GM23338 (cell line): ENCODE results near the gene ADCY7. TPM values are rescaled to one million over a fixed set of nuclear protein-coding genes. Genes with fewer than 3 reads are reported as not detected.

Experiments
- ATAC-seq: fragments of 200-7000 bp; cut with Tn5 transposase; 3 replicates; pipeline ENCODE4 v1.9.1; 2020
- DNase-seq: peaks from one replicate; pipeline ENCODE4 v3.0.0-alpha.2; 2015; ENCODE audit warnings: low spot score
- H2AFZ ChIP-seq: fragments of 200-600 bp; sonication (generic); 2 replicates; pipeline ENCODE4 v1.8.0; 2016; ENCODE audit warnings: antibody characterized with exemption, mild to moderate bottlenecking, moderate library complexity
- H3F3A ChIP-seq: fragments of 200-600 bp; sonication (generic); replicated peaks from 2 replicates; pipeline ENCODE4 v1.8.0; 2017; ENCODE audit warnings: antibody characterized with exemption, mixed run types, low read depth
- H3K27ac ChIP-seq: fragments of 200-600 bp; sonication (generic); 2 replicates; pipeline ENCODE4 v1.6.1; 2016; ENCODE audit warnings: low read depth
- H3K27me3 ChIP-seq: fragments of 200-600 bp; sonication (generic); 2 replicates; pipeline ENCODE4 v1.8.0; 2016; ENCODE audit warnings: mild to moderate bottlenecking, mixed run types, moderate library complexity; ENCODE audit not compliant: insufficient read depth
- H3K36me3 ChIP-seq: fragments of 200-600 bp; sonication (generic); 2 replicates; pipeline ENCODE4 v1.8.0; 2016; ENCODE audit warnings: mild to moderate bottlenecking; ENCODE audit not compliant: insufficient read depth
- H3K4me1 ChIP-seq: fragments of 200-600 bp; sonication (generic); 2 replicates; pipeline ENCODE4 v1.8.0; 2016; ENCODE audit warnings: mild to moderate bottlenecking, moderate library complexity; ENCODE audit not compliant: insufficient read depth
- H3K4me2 ChIP-seq: fragments of 200-600 bp; sonication (generic); 2 replicates; pipeline ENCODE4 v1.7.1; 2017; ENCODE audit warnings: mixed run types
- H3K4me3 ChIP-seq: fragments of 200-600 bp; sonication (generic); 2 replicates; pipeline ENCODE4 v1.6.1; 2016; ENCODE audit warnings: mixed run types
- H3K79me2 ChIP-seq: fragments of 200-600 bp; sonication (generic); replicated peaks from 2 replicates; pipeline ENCODE4 v1.8.0; 2017; ENCODE audit warnings: mild to moderate bottlenecking; ENCODE audit not compliant: insufficient read depth
- H3K9me2 ChIP-seq: fragments of 200-600 bp; sonication (generic); 2 replicates; pipeline ENCODE4 v1.8.0; 2017; ENCODE audit not compliant: insufficient read depth
- H4K20me1 ChIP-seq: fragments of 200-600 bp; sonication (generic); replicated peaks from 2 replicates; pipeline ENCODE4 v1.8.0; 2017; ENCODE audit warnings: mild to moderate bottlenecking; ENCODE audit not compliant: insufficient read depth
- H3K27ac Mint-ChIP-seq: 2 replicates; pipeline ENCODE4 v1.8.0; 2020; ENCODE audit warnings: inconsistent platforms, mild to moderate bottlenecking, moderate library complexity, mixed read lengths
- H3K27me3 Mint-ChIP-seq: 3 replicates; pipeline ENCODE4 v1.8.0; 2022; ENCODE audit warnings: low read depth, mild to moderate bottlenecking, moderate library complexity, mixed read lengths, inconsistent platforms; ENCODE audit not compliant: insufficient read depth, poor library complexity
- H3K36me3 Mint-ChIP-seq: 3 replicates; pipeline ENCODE4 v1.8.0; 2021; ENCODE audit warnings: low read depth, mild to moderate bottlenecking, inconsistent platforms, moderate library complexity, mixed read lengths
- H3K4me1 Mint-ChIP-seq: 3 replicates; pipeline ENCODE4 v1.8.0; 2020; ENCODE audit warnings: mild to moderate bottlenecking, inconsistent platforms, mixed read lengths
- H3K4me3 Mint-ChIP-seq: 3 replicates; pipeline ENCODE4 v1.8.0; 2021; ENCODE audit warnings: moderate library complexity, mild to moderate bottlenecking, inconsistent platforms, mixed read lengths
- H3K9me3 Mint-ChIP-seq: 3 replicates; pipeline ENCODE4 v1.8.0; 2020; ENCODE audit warnings: moderate library complexity, mild to moderate bottlenecking, inconsistent platforms, mixed read lengths
- CREB1 ChIP-seq: fragments of 250-450 bp; sonication (Bioruptor Pico); IDR thresholded peaks from 2 replicates; pipeline ENCODE4 v1.5.0; 2020; ENCODE audit warnings: low read depth, mild to moderate bottlenecking, moderate library complexity
- CTCF ChIP-seq, 2 experiments: fragments of 200-600 bp in 1 of 2; sonication (generic) in 1 of 2; conservative IDR thresholded peaks; 2 replicates each; pipeline versions ENCODE4 v1.5.1 to v1.6.1; 2016 to 2017; ENCODE audit warnings: antibody characterized with exemption in 2 of 2, low read depth in 2 of 2, mild to moderate bottlenecking in 2 of 2, moderate library complexity in 1 of 2
- EZH2 ChIP-seq: fragments of 200-600 bp; sonication (generic); IDR thresholded peaks from one replicate; pipeline ENCODE4 v1.8.0; 2017; ENCODE audit warnings: antibody characterized with exemption, mild to moderate bottlenecking, low read depth; ENCODE audit not compliant: unreplicated experiment
- EZH2phosphoT487 ChIP-seq: fragments of 200-600 bp; sonication (generic); IDR thresholded peaks from one replicate; pipeline ENCODE4 v1.8.1; 2018; ENCODE audit warnings: antibody characterized with exemption; ENCODE audit not compliant: unreplicated experiment
- JUNB ChIP-seq: IDR thresholded peaks from one replicate; pipeline ENCODE4 v1.6.1; 2016; ENCODE audit warnings: antibody characterized with exemption; ENCODE audit not compliant: unreplicated experiment
- NANOG ChIP-seq: IDR thresholded peaks from 2 replicates; pipeline ENCODE4 v1.6.1; 2016; ENCODE audit warnings: antibody characterized with exemption, borderline replicate concordance
- POLR2AphosphoS5 ChIP-seq: IDR thresholded peaks from 2 replicates; pipeline ENCODE4 v1.6.1; 2016; ENCODE audit warnings: antibody characterized with exemption, low read depth
- STAT1 ChIP-seq: IDR thresholded peaks from one replicate; pipeline ENCODE4 v1.6.1; 2016; ENCODE audit warnings: antibody characterized with exemption; ENCODE audit not compliant: unreplicated experiment
- ZNF114 ChIP-seq: fragments of 250-450 bp; sonication (Bioruptor Pico); IDR thresholded peaks from 2 replicates; pipeline ENCODE4 v1.5.0; 2020; ENCODE audit warnings: mild to moderate bottlenecking, moderate library complexity
- ZNF331 ChIP-seq: fragments of 250-450 bp; sonication (Bioruptor Pico); IDR thresholded peaks from 2 replicates; pipeline ENCODE4 v1.5.0; 2020; ENCODE audit warnings: low read depth, mild to moderate bottlenecking, moderate library complexity
- polyA plus RNA-seq: library from polyadenylated mRNA; unstranded; fragments of >200 nt; fragmentation: Nextera tagmentation; extraction: Ambion mirVana; gene quantifications from 2 replicates; pipeline ENCODE4 v1.2.1, GENCODE V29; 2016
- total RNA-seq: library from RNA; depleted of rRNA; stranded (reverse); fragments of >200 nt; shearing (Covaris generic); gene quantifications from 2 replicates; pipeline ENCODE4 v1.2.3, GENCODE V29; 2014
- TF ChIP-seq, protein P1 (sequence below): IDR thresholded peaks from one replicate; pipeline ENCODE4 v1.6.1; 2018; ENCODE audit warnings: antibody characterized with exemption; ENCODE audit not compliant: unreplicated experiment
- TF ChIP-seq, protein P2 (sequence below): IDR thresholded peaks from 2 replicates; pipeline ENCODE4 v1.6.1; 2016; ENCODE audit warnings: antibody characterized with exemption
- TF ChIP-seq, protein P3 (sequence below): fragments of 250-450 bp; sonication (Bioruptor Pico); IDR thresholded peaks from 2 replicates; pipeline ENCODE4 v1.5.0; 2020; ENCODE audit warnings: mild to moderate bottlenecking, moderate library complexity

The ADCY7 gene
- total and polyA plus RNA-seq, 2 experiments from 2014 or later: 2.4 to 10.5 TPM

DNA sequence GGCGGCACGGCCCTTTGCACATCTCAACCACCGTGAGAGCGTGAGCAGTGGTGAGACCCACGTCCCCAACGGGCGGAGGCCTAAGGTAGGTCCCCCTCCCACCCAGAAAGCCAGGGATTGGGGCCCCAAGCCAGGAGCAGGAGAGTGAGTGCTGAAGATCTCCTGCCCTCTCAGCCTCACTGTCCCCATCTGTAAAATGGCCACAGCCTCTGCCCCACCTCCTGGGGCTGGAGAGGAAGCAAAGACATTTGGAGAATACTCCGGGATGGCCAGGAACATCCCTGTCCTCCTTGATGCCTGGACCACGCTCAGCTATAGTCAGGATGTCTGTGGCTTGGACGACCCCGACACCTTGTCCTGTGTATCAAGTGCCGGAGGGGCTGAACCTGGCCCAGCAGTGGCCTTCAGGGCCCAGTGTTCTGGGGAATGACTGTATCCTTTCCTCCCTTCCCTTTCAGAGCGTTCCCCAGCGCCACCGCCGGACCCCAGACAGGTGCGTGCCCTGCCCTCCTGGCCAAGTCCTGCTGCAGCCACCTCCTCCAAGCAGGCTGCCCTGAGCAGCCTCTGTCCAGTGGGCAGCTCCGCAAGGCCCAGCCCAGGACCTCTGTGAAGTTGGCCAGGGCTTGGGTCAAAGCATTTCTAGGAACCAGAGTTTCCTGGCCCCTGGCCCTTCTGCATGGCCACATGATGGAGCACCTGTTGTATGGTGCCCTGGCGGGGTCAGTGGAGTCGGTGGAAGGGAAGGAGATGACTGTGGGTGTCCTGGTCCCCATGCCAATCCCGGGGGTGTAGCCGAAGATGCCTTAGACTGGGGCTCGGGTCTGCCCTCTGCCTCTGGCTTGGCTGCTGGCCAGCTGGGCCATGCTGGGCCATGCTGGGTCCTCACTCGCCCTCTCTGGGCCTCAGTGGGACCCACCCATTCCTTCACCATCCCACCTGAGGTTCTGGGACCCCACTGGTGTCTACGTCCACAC is 38.4 kb downstream of the ADCY7 start:
- Mint-ChIP-seq H3K4me3 (no peak overlapping the region), H3K27me3 (peaks cover 7% of the 10 kb centered on the region), H3K4me1 (no peaks in the 10 kb centered on the region), H3K27ac (no peak overlapping the region), H3K9me3 (no peaks in the 10 kb centered on the region; the same call in 2 of the 3 replicates), H3K36me3 (no peaks in the 10 kb centered on the region)
- no peak overlapping the region for H2AFZ ChIP-seq
- DNase-seq (no peak), ATAC-seq (no peak)
- no peaks in the 10 kb centered on the region for H3K27me3 ChIP-seq
- H3K4me1 ChIP-seq: no peaks in the 10 kb centered on the region
- no peaks in the 10 kb centered on the region for H3F3A ChIP-seq
- H3K4me2 ChIP-seq: no peak overlapping the region
- H4K20me1 ChIP-seq: no peaks in the 10 kb centered on the region
- H3K79me2 ChIP-seq: no peaks in the 10 kb centered on the region
- H3K9me2 ChIP-seq: no peaks in the 10 kb centered on the region
- no peak overlapping the region for H3K4me3 ChIP-seq
- no peak overlapping the region for H3K27ac ChIP-seq
- no peaks in the 10 kb centered on the region for H3K36me3 ChIP-seq
- TF ChIP-seq CREB1 (CRISPR knock-in tag): no peak
- TF ChIP-seq, protein P1, sequence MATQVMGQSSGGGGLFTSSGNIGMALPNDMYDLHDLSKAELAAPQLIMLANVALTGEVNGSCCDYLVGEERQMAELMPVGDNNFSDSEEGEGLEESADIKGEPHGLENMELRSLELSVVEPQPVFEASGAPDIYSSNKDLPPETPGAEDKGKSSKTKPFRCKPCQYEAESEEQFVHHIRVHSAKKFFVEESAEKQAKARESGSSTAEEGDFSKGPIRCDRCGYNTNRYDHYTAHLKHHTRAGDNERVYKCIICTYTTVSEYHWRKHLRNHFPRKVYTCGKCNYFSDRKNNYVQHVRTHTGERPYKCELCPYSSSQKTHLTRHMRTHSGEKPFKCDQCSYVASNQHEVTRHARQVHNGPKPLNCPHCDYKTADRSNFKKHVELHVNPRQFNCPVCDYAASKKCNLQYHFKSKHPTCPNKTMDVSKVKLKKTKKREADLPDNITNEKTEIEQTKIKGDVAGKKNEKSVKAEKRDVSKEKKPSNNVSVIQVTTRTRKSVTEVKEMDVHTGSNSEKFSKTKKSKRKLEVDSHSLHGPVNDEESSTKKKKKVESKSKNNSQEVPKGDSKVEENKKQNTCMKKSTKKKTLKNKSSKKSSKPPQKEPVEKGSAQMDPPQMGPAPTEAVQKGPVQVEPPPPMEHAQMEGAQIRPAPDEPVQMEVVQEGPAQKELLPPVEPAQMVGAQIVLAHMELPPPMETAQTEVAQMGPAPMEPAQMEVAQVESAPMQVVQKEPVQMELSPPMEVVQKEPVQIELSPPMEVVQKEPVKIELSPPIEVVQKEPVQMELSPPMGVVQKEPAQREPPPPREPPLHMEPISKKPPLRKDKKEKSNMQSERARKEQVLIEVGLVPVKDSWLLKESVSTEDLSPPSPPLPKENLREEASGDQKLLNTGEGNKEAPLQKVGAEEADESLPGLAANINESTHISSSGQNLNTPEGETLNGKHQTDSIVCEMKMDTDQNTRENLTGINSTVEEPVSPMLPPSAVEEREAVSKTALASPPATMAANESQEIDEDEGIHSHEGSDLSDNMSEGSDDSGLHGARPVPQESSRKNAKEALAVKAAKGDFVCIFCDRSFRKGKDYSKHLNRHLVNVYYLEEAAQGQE: no peak
- TF ChIP-seq, protein P2, sequence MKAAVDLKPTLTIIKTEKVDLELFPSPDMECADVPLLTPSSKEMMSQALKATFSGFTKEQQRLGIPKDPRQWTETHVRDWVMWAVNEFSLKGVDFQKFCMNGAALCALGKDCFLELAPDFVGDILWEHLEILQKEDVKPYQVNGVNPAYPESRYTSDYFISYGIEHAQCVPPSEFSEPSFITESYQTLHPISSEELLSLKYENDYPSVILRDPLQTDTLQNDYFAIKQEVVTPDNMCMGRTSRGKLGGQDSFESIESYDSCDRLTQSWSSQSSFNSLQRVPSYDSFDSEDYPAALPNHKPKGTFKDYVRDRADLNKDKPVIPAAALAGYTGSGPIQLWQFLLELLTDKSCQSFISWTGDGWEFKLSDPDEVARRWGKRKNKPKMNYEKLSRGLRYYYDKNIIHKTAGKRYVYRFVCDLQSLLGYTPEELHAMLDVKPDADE: no peak
- TF ChIP-seq EZH2phosphoT487: no peak
- no peak for TF ChIP-seq EZH2
- TF ChIP-seq CTCF (conservative IDR thresholded peaks at IDR 0.05; ENCODE audit: low read depth in 2 of 2): no peak
- no peak for TF ChIP-seq ZNF331
- no peak for TF ChIP-seq STAT1
- no peak for TF ChIP-seq JUNB
- no peak for TF ChIP-seq NANOG
- TF ChIP-seq ZNF114 (CRISPR knock-in tag): no peak
- no peak for TF ChIP-seq POLR2AphosphoS5
- TF ChIP-seq, protein P3, sequence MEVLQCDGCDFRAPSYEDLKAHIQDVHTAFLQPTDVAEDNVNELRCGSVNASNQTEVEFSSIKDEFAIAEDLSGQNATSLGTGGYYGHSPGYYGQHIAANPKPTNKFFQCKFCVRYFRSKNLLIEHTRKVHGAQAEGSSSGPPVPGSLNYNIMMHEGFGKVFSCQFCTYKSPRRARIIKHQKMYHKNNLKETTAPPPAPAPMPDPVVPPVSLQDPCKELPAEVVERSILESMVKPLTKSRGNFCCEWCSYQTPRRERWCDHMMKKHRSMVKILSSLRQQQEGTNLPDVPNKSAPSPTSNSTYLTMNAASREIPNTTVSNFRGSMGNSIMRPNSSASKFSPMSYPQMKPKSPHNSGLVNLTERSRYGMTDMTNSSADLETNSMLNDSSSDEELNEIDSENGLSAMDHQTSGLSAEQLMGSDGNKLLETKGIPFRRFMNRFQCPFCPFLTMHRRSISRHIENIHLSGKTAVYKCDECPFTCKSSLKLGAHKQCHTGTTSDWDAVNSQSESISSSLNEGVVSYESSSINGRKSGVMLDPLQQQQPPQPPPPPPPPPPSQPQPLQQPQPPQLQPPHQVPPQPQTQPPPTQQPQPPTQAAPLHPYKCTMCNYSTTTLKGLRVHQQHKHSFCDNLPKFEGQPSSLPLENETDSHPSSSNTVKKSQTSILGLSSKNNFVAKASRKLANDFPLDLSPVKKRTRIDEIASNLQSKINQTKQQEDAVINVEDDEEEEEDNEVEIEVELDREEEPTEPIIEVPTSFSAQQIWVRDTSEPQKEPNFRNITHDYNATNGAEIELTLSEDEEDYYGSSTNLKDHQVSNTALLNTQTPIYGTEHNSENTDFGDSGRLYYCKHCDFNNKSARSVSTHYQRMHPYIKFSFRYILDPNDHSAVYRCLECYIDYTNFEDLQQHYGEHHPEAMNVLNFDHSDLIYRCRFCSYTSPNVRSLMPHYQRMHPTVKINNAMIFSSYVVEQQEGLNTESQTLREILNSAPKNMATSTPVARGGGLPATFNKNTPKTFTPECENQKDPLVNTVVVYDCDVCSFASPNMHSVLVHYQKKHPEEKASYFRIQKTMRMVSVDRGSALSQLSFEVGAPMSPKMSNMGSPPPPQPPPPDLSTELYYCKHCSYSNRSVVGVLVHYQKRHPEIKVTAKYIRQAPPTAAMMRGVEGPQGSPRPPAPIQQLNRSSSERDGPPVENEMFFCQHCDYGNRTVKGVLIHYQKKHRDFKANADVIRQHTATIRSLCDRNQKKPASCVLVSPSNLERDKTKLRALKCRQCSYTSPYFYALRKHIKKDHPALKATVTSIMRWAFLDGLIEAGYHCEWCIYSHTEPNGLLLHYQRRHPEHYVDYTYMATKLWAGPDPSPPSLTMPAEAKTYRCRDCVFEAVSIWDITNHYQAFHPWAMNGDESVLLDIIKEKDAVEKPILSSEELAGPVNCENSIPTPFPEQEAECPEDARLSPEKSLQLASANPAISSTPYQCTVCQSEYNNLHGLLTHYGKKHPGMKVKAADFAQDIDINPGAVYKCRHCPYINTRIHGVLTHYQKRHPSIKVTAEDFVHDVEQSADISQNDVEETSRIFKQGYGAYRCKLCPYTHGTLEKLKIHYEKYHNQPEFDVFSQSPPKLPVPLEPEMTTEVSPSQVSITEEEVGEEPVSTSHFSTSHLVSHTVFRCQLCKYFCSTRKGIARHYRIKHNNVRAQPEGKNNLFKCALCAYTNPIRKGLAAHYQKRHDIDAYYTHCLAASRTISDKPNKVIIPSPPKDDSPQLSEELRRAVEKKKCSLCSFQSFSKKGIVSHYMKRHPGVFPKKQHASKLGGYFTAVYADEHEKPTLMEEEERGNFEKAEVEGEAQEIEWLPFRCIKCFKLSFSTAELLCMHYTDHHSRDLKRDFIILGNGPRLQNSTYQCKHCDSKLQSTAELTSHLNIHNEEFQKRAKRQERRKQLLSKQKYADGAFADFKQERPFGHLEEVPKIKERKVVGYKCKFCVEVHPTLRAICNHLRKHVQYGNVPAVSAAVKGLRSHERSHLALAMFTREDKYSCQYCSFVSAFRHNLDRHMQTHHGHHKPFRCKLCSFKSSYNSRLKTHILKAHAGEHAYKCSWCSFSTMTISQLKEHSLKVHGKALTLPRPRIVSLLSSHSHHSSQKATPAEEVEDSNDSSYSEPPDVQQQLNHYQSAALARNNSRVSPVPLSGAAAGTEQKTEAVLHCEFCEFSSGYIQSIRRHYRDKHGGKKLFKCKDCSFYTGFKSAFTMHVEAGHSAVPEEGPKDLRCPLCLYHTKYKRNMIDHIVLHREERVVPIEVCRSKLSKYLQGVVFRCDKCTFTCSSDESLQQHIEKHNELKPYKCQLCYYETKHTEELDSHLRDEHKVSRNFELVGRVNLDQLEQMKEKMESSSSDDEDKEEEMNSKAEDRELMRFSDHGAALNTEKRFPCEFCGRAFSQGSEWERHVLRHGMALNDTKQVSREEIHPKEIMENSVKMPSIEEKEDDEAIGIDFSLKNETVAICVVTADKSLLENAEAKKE: no peak
